A549 (cell line): ENCODE measurements around the gene PFKFB3.

Source experiments
- EP300 ChIP-seq, 2 experiments: fragments of >200 bp; sonication (Bioruptor Twin); formaldehyde crosslinking; IDR thresholded peaks; 2 replicates in 1 of 2; 3 replicates in 1 of 2; pipeline ENCODE4 v1.6.1; 2016 to 2017
- TF ChIP-seq, protein P1 (sequence below): fragments of >200 bp; sonication (Bioruptor Twin); formaldehyde crosslinking; IDR thresholded peaks from 3 replicates; pipeline ENCODE4 v1.5.1; 2016

DNA sequence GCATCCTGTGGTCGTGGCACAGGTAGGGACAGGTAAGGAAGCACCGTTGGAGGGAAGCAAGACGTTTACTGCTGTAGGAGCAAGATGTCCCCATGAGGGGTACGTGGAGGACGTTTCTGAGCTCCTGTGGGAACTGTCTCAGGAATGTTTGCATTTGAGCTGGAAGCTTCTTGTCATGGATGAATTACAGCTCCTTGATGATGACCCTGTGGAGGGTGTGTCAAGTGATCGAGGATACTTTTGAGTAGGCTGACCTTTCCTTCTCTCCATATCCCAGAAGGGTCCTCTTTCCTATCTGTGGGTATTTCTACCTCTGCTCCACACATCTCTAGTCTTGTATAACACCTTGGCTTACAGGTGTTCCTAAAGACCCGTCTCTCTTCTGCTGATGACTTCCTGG is 94.8 kb downstream of the PFKFB3 start:
- TF ChIP-seq EP300 (IDR thresholded peaks at IDR 0.05): no peak
- TF ChIP-seq, protein P1, sequence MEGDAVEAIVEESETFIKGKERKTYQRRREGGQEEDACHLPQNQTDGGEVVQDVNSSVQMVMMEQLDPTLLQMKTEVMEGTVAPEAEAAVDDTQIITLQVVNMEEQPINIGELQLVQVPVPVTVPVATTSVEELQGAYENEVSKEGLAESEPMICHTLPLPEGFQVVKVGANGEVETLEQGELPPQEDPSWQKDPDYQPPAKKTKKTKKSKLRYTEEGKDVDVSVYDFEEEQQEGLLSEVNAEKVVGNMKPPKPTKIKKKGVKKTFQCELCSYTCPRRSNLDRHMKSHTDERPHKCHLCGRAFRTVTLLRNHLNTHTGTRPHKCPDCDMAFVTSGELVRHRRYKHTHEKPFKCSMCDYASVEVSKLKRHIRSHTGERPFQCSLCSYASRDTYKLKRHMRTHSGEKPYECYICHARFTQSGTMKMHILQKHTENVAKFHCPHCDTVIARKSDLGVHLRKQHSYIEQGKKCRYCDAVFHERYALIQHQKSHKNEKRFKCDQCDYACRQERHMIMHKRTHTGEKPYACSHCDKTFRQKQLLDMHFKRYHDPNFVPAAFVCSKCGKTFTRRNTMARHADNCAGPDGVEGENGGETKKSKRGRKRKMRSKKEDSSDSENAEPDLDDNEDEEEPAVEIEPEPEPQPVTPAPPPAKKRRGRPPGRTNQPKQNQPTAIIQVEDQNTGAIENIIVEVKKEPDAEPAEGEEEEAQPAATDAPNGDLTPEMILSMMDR: no peak
